OCI-M2 (cell line): Measurements from ENCODE around the gene C19orf44.

Experiments
- DNase-seq: peaks from one replicate; lab custom pipeline; 2025; ENCODE audit not compliant: unreplicated experiment; lab: John Stamatoyannopoulos, UW

The C19orf44 gene

GRCh38 chr19:16516381-16516780 lies 20.2 kb downstream of the C19orf44 start:
- no peak for DNase-seq

DNA sequence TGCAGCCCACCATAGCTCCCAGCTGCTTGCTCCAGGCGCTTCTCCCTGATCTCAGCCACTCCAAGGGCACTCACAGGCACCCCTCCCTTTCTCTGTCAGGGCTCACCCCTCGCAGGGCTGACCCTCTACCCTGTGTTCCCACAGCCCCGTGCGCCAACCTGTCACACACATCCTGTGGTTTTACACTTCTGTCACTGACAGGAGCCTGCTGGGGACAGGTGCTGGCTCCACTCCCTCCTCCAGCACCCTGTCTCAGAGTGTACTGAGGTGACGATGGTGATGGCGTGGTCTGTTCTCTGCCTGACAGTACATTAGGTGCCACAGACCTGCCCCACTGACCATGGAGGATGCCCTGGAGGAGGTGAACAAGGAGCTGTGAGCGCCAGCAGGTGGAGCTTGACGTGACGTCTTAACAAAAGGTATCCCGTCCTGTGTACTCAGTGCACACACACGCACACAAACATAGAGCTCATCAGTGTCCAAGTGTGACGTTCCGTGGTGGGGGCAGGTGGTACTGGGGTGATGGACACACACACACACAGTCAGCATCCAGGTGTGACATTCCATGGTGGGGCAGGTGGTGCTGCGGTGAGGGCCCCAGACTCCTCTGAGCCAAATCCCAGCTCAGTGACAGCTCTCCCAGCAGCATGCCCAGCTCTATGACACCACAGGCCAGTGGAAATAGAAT lies 20.9 kb downstream of the C19orf44 start:
- no peak for DNase-seq

- no peak for DNase-seq
These were observed 21.9 kb downstream of the C19orf44 start for GRCh38 chr19:16518061-16518460.

- no peak for DNase-seq
These were observed 22.5 kb downstream of the C19orf44 start for GRCh38 chr19:16518483-16519229.

DNA sequence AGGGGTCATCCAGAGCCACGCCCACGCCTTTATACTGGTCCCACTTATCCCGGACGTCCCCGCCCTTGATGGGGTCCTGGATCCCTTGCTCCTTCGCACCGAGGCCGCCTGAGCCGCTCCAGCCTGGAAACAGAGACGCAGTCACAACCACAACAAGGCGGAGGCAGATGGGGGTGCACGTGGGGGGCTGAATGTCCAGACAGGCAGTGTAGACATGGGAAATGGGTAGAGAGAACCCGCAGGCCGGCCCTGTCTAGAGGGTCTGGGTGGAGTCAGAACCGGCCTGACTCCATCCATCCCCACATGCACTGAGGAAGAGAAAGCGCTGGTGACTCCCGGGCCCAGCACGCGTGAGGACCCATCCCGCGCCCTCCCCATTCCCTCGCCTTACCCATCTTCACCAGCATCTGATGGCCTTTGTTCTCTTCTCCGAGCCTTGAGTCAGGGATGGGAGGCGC lies 23.1 kb downstream of the C19orf44 start:
- DNase-seq = no peak

DNA sequence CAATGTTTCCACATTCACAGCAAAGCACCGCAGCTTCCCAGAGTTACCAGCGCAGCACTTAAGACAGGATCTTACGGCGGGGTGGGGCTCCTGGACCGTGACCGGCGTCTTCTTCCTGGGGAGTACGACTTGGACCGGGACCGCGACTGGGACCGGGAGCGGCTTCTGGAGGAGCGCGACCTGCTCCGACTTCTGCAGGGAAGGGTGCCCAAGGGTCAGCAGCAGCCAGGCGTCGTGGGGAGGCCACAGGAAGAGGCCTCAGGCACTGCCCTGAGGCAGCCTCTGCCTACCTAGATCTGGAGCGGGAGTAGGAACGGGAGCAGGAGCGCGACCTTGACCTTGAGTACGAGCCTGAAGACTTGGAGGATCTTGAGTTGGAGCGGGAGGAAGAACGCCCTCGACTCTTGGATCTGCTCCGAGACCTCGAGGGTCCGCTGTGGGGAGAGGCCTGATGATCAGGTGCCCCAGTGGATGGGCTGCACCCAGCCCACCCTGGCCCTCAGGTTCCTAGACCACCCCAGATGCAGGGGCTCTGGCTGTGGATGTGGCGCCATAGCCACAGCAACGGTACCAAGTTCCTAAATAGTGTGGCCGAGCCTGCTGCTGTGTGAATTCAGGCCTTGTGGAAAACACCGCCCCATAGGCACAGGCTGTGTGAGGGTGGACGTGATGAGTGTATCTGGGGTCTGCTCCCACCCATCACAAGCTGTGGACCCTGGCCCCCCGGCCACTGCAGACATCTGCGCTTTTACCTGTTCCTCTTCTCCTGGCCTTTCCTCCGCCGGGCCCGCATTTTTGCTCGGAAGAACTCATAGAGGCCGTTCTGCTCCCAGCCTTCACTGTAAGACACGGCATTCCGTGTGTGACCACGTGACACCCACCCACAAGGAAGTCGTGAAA lies 24.1 kb downstream of the C19orf44 start:
- DNase-seq = no peak

DNA sequence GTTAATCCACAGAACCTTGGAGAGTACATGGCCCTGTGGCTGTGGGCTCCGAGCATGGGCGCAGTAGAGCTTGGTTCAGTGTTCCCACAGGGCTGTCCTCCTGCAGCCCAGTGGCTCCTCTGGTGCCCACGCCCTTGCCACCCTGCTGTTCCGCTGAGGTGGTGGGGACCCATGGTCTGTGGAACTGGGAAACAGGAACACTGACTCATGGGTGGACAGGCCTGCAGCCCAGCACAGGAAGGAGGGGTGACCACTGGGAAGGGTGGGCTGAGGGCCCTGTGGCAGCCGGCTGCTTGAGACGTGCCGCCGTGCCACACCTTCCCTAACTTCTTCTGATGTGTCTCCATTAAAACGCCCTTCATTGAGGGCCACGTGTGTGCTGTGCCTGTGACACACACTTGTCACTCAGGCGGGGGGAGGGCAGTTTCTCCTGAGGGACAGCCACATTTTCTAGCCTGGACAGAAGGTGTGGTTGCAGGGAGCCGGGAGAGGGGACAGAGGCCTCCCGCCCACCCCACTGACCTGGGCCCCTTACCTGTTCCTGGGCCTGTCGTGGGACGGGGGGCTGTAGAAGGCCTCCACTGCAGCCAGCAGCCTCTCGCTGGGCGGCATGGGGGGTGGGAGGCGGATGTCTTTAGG lies 24.9 kb downstream of the C19orf44 start:
- DNase-seq = no peak

- no peak for DNase-seq
These were observed 25.6 kb downstream of the C19orf44 start for GRCh38 chr19:16521715-16522289.

- no peak for DNase-seq
These were observed 26.6 kb downstream of the C19orf44 start for GRCh38 chr19:16522559-16523377.

DNA sequence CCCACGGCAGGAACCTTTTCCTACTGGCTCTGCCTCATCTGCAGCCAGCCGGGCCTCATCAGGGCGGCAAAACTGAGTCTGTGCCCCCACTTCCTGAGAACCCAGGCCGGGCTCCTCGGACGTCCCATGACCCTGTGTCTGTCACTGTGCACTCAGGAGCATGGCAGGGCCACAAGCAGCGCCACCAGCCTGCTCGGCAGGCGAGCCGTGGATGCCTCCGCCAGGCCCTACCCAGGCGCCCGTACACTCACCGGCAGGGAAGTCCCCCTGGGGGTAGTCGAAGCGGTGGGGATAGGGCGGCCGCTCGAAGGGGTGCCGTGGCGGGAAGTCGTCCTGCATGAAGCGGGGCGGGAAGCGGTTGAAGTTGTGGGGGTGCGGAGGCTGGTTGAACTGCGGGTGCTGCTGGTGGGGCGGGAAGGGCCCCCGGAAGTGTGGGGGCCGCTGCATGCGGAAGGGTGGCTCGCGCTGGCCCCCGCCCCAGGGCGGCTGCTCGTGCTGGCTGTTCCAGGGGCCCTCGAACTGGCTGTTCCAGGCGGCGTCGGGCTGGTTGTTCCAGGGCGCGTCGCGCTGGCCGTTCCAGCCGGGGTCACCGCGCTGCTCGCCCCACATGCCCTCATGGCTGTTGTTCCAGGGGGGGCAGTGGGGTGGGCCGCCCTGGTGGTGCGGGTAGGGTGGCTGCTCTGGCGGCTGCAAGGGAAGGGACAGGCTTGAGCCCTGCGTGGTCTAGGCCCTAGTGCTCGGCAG lies 29.0 kb downstream of the C19orf44 start:
- no peak for DNase-seq

DNA sequence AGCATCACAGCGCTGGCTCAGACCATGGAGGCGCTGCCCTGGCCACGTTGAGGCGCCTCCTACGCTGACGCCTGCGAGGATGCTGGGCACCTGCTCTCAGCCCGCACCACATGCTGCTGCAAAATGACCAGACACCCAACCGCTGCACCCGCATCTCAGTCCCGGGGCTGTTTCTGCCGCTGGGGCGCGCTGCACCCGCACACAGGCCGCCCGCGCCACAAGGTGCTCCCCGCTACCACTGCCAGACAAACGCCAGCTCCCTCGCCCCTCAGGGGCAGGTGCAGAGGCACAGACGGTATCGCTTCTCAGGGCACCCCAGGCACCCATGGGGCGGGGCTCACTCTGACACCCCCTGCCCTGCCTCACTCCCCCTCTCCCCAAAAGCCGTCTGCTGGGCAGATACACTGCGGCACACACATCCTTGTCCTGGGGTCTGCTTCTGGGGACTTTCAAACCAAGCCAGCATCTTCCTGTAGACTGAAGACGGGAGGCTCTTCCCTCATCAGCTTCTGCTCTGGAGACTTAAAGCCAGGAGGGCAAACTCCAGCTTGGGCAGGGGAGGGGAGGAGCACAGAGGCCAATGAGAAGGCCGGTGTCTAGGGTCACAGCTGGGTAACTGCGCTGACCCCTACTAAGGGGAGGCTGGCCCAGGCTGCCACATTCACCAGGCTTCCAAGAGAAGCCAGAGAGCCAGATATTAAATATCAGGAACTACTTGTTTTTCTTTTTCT lies 29.7 kb downstream of the C19orf44 start:
- DNase-seq = no peak

DNA sequence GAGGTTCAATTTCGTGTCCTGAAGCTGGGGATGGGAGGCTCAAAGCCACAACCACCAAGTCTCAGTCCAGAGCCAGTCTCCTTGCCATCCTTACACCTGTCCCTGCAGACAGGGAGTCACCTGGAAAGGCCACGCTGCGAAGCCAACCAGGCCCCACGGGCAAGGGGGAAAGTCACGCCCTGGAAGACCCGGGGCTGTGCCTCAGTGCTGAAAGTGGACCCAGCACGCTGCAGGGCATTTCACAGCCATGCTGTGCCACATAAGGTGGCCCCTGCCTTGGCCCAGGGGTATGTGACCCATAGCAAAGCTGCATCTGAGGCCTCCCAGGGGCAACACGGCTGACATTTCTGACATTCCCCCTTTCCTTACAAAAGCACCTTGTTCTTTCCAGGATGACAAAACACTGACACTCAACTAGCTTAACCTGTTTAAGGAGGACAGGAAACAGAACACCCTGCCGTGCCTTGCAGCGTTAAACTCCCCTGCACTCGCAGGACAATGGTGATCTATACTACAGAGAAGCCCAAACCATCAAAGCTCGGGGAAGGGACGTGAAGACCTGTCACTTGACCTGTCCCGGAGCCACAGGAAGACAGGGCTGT lies 31.2 kb downstream of the C19orf44 start:
- DNase-seq = no peak

- DNase-seq = no peak
These were observed 31.9 kb downstream of the C19orf44 start for GRCh38 chr19:16527971-16528521.

GRCh38 chr19:16529466-16530144 lies 33.4 kb downstream of the C19orf44 start:
- no peak for DNase-seq

DNA sequence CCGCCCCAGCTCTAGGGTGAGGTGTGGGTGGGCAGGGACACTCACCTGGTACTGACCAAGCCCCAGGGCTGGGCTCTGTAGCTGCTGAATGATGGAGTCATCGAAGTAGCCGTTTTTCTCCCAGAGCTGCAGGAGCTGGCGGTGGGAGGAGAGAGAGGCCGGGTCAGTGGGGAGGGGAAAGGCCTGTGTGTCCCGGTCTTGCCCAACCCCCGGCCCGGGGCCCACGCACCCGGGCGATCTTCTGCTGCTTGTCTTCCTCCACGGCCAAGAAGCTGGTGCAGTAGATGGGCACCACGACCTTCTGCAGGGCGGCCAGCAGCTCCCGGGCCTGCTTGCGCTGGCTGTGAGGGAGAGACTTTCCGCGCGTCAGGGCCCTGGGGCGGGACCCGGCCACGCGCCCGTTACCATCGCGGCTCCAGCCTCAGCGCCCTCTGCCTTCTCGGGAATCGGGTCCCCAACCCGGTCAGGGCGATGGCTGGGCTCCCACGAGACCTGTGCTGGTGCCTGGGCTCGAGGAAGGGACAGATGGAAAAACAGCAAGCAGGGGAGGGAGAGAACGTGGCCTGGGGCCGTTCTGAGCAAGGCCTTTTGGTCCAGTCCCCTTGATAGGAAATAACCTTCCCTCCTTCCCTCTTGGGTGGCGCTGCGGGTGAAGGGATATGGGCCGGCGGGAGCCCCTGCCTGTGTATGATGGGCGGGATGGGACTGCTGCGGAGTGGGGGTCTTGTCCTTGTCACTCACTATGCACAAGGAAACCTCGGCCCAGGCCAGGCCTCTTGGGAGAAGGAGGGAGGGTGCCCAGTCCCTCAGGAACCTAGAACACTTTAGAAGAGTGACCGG lies 34.6 kb downstream of the C19orf44 start:
- DNase-seq = no peak

DNA sequence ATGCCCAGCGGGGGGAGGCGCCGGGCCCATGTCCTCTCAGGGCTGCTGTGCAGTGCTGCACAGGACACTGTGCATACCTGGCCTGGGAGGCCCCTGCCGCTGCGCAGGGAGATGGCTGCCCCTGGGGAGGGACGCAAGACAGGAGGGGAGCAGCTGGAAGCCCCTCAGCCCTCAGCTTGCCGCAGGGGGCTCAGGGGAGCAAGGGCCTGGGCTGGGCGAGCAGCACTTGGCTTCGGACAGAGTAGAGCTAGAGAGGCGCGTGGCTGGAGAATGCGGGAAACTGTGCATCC lies 35.1 kb downstream of the C19orf44 start:
- no peak for DNase-seq
